ENCODE results near the gene HTRA3.

- TF ChIP-seq CTCF (IDR thresholded peaks at IDR 0.05; ENCODE audit: insufficient read depth, low read depth, low read length) (no peak), EZH2 (IDR thresholded peaks at IDR 0.05; ENCODE audit: insufficient read depth, low read length) (no peak)
Measured at GRCh38 chr4:8266508-8266907, 3.0 kb upstream of the HTRA3 start.

Measured in astrocyte (in vitro differentiated cells and primary cell).